Natural killer cell treated with Interleukin-12 subunit alpha and Interleukin-12 subunit beta and Interleukin-15 and Interleukin-18, amount 100 ng/mL, for 72 hours (primary cell): ENCODE results near the gene NRF1. TPM values are rescaled to one million over a fixed set of nuclear protein-coding genes. Genes with fewer than 3 reads are reported as not detected.
A peak's percentile ranks its signal among the peaks of the same experiment; 100 is the strongest.

Source experiments
- ATAC-seq, 2 donors: fragments of 150-1000 bp; cut with Tn5 transposase in 1 of 2; sonication (Bioruptor Pico), chemical (Tn5 transposase) in 1 of 2; 2 replicates each; pipeline ENCODE4 v1.10.0; 2021
- DNase-seq: peaks from one replicate; pipeline ENCODE4 v3.0.0; 2022; ENCODE audit warnings: low spot score
- H3K27ac Mint-ChIP-seq, 2 donors: 1 replicate in 1 of 2; 2 replicates in 1 of 2; pipeline ENCODE4 v1.8.0; 2022; ENCODE audit warnings: mixed read lengths in 2 of 2, mild to moderate bottlenecking in 1 of 2, moderate library complexity in 1 of 2
- H3K27me3 Mint-ChIP-seq, 2 donors: 1 replicate in 1 of 2; 2 replicates in 1 of 2; pipeline ENCODE4 v1.8.0; 2022; ENCODE audit warnings: mixed read lengths in 2 of 2
- H3K36me3 Mint-ChIP-seq: one replicate; pipeline ENCODE4 v1.8.0; 2022; ENCODE audit warnings: mixed read lengths
- H3K4me1 Mint-ChIP-seq, 2 donors: 1 replicate in 1 of 2; 2 replicates in 1 of 2; pipeline ENCODE4 v1.8.0; 2022; ENCODE audit warnings: low read depth in 2 of 2, mixed read lengths in 2 of 2, mild to moderate bottlenecking in 1 of 2
- H3K4me3 Mint-ChIP-seq: one replicate; pipeline ENCODE4 v1.8.0; 2022; ENCODE audit warnings: mixed read lengths
- H3K9me3 Mint-ChIP-seq: 2 replicates; pipeline ENCODE4 v1.8.0; 2022; ENCODE audit warnings: mixed read lengths
- total RNA-seq, 2 donors: library from RNA; stranded (reverse); gene quantifications; one replicate each; pipeline ENCODE4 v1.2.3, GENCODE V29; 2022

Gene NRF1
- total RNA-seq, 2 donors from 2014 or later, result 27.6 to 31.9 TPM

DNA sequence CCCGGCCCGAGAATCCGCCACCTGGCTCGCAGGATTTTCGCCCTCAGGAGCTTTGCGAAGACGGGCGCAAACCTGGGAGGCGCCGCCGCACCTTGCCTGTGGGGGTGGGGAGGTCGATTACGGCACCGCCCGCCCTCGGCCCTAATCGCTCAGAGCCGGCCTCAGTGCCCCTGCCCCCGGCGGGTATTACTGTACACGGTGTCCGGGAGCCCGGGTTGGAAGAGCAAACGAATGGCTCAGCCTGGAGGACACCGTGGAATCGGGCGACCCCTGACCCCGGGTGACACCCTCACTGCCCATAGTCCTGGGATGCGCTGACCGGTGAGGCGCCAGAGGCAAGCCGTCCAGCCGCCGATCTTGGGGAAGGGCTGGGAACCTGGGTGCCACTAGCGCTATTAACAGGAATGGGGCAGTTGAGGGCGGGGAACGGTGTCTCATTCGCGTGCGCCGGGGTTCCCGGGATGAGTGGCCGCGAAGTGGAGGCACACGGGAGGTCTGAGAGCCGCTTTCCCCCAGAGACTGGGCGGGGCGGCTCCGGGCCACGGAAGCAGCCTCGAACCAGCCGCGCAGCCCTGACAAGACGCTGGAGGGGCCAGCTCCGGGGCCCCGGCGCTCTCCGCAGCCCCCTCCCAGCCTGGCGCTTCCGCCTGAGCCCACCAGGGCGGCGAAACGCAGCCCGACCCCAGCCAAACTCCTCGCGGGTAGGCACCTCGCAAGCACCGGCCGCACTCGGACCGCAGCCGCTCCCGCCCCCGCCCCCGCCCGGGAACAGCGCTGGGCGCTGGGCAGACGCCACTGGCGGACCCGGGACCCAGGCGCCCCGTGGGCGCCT is 167.5 kb downstream of the NRF1 start:
- Mint-ChIP-seq H3K9me3 (no peaks in the 10 kb centered on the region), H3K4me3 (peak overlapping the region; percentile 53), H3K27ac (no peak overlapping the region), H3K36me3 (no peaks in the 10 kb centered on the region), H3K4me1 (peaks cover 19 to 21% of the 10 kb centered on the region in 2 donors), H3K27me3 (peaks cover 24 to 35% of the 10 kb centered on the region in 2 donors)
- peak in 1 of 2 donors; percentile 3 for ATAC-seq
- no peak for DNase-seq

DNA sequence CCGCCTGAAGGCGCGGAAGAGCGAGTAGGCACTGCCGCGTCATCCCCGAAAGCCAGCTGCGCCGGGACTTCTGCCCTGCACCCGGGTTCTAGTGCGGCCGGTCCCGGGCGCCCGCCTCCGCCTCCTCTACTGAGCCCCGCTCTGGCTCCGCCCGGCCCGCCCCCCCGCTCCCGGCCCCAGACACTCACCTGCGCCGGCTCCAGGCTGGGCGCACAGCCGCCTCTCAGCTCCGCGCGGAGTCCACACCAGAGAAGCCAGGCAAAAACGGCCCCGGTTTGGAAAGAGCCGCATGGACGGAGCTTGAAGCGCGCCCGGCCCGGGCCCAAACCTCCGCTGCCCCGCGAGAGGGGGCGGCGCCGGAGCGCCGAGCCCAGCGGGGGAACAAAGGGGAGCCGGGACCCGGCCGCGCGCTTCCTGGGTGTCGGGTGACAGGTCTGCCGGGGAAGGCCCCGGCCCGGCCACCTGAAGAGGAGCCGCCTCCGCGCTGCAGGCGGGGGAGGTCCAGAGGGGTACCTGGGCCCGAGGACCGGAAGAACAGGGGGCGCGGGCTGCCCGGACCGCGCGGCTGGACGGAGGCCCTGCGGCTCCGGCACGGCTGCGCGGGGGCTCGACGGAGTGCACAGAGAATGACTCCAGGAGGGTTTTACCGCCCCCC is 168.2 kb downstream of the NRF1 start:
- peaks cover 24 to 35% of the 10 kb centered on the region in 2 donors for H3K27me3 Mint-ChIP-seq
- H3K27ac Mint-ChIP-seq, result no peak overlapping the region
- H3K4me1 Mint-ChIP-seq, result peaks cover 19 to 21% of the 10 kb centered on the region in 2 donors
- H3K36me3 Mint-ChIP-seq, result no peaks in the 10 kb centered on the region
- DNase-seq (no peak), ATAC-seq (peak; percentile 29 to 37)
- H3K4me3 Mint-ChIP-seq, result no peak overlapping the region
- no peaks in the 10 kb centered on the region for H3K9me3 Mint-ChIP-seq

DNA sequence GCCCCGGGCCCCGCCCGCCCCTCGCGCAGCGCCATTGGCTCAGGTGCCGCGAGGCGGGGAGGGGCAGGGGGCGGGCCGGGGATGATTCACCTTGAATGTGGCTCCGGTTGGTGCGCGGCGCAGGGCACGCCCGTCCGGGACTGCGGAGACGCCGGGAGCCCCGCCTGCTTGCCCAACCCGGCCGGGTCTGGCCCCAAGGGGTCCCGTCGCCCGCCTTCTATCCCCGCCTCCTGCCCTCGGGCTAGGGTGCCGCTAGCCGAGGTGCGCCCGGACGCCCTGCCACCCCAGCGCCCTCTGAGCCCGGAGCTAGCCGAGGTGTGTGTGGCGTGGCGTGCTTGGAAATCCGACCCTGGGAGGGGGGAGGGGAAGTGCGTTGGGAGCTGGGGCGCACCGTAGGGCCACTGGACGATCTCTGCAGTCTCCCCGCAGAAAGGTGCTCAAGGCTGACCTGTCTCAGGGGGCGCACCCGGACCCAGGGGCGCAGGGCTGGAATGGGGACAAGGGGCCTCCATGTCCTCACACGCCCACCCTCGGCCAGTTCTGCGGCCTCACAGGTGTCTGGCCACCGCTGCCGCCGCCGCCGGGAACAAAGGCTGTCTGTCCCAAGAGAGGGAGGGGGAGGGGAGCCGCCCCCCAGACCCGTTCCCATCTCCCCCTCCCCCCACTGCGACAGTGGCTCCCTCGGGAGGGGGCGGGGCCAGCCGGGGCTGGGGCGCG is 168.9 kb downstream of the NRF1 start:
- H3K4me3 Mint-ChIP-seq, result peak overlapping the region; percentile 51
- no peaks in the 10 kb centered on the region for H3K9me3 Mint-ChIP-seq
- ATAC-seq, result peak; percentile 54 to 75
- no peaks in the 10 kb centered on the region for H3K36me3 Mint-ChIP-seq
- H3K27me3 Mint-ChIP-seq, result peaks cover 29 to 37% of the 10 kb centered on the region in 2 donors
- DNase-seq, result no peak
- H3K27ac Mint-ChIP-seq, result no peak overlapping the region
- H3K4me1 Mint-ChIP-seq, result peaks cover 22 to 25% of the 10 kb centered on the region in 2 donors

DNA sequence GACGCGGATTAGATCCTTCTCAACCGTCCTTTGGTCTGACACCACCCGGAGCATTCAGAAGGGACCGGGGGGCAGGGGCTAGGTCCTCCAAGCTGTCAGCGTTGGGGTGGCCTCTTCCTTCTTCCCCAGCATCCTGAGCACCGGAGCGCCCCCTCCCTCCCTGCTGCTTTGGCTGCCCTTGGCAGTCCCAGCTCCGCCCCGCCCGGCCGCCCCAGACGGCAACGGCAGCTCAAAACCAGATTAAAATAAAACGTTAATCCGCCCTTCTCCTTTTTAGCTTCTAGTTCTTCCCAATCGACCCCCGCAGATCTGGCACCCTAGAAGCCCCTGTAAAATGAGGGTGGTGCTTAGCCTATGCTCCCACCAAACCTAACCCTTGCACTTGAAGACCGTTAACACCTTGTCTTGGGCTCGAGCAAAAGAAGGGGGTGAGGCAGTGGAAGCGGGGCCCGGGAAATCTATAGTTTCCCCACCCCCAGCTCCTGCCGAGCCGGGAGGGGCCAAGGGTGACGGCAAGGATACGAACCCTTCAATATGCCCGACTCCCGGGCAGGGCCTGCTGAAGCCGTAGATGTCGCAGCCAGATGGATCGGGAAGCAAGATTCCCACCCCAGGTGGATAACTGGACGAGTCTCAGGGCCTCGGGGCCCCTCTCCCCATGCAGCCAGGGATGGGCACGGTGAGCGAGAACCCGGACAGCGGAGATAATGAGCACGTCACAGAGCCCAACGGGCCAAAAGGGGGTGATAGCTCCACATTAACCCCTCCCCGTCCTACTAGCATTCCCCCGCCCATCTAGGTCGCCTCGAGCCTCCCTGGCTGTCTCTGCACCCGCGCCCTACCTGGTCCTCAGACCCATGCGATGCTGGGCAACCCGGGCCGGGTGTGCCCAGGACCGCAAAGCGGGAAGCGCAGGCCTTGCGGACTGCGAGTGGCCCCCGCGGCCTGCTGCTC is 169.7 kb downstream of the NRF1 start:
- Mint-ChIP-seq H3K9me3 (no peaks in the 10 kb centered on the region), H3K36me3 (no peaks in the 10 kb centered on the region), H3K4me1 (peaks cover 28% of the 10 kb centered on the region in 2 donors), H3K27ac (no peak overlapping the region), H3K4me3 (peak overlapping the region; percentile 78), H3K27me3 (peaks cover 37 to 41% of the 10 kb centered on the region in 2 donors)
- DNase-seq (no peak), ATAC-seq (no peak)

DNA sequence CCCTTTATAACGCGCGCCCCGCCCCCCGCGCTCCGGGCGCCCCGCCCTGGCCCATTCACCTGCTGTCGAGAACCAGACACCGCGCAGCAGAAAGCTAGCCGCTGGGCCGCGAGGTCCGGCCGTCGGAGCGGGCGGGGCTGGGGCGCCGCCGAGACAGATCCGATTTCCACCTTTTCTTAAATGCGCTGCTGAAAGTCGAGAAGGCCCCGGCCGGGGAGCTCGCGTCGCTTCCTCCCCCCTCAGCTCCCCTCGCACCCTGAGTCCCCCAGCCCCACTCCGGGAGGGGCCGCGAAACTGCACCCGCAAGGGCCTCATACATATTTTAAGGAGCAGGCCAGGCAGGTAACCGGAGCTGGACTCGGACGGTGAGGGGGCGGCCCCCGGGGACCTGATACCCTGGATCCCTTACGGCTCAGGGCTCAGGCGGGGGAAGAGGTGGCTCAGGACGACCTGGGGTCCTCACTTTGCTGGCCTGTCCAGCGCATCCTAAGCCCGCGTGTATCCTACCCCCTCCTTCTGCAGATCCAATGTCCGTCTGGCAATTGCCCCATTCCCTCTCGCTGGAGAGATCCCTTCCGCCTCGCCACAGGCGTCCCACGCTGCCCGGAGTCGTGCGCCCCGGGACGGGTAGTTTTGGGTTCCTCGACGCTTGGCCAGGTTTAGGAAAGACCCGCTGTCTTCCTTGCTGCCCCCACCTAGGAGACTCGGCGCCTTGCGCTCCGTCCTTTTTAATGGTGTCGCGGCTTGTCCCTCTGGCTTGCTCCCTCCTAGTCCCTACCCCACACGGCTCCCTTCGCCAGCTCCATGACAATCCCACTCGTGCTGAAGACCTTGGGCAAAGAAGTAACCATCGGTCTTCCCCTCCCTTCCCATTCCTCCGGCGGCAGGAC is 170.7 kb downstream of the NRF1 start:
- ATAC-seq (no peak), DNase-seq (no peak)
- no peaks in the 10 kb centered on the region for H3K36me3 Mint-ChIP-seq
- peak overlapping the region; percentile 62 for H3K4me3 Mint-ChIP-seq
- peaks cover 43 to 45% of the 10 kb centered on the region in 2 donors for H3K27me3 Mint-ChIP-seq
- no peaks in the 10 kb centered on the region for H3K9me3 Mint-ChIP-seq
- H3K27ac Mint-ChIP-seq, result no peak overlapping the region
- H3K4me1 Mint-ChIP-seq, result peaks cover 28% of the 10 kb centered on the region in 2 donors

DNA sequence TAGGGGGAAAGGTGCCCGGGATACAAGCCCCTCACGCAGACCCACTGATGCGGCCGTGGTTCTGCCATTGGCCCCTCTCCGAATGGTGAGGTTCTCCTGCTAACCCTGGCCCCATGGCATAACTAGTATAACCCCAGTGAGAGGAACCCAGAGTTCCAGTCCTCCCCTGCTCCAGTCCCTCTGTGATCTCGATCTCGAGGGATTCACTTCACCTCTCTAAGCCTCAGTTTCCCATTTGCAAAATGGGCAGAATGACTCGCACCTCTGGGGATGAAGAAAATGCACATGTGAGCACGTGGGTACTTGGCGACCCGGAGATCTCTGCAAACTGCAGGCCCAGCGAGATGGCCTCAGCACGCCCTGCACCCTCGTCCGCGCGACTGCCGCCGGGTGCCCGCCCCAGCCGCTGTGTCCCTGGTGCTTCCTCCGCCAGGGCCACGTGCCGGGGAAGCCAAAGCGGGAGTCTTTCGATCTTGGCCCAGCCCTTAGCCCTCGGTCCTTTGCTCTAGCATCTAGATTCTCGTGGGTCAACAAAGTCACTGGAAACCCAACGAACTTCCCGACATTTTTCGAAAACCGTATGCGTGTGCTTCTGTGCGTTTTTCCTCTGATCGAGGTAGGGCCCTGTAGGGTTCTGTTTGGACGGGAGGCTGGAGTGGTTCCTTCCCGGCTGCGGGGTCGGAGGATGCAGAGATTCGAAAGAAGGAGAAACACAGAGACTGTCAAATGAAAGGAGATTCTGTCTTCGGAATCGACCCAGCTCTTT is 171.5 kb downstream of the NRF1 start:
- H3K27ac Mint-ChIP-seq, result no peak overlapping the region
- ATAC-seq, result no peak

DNA sequence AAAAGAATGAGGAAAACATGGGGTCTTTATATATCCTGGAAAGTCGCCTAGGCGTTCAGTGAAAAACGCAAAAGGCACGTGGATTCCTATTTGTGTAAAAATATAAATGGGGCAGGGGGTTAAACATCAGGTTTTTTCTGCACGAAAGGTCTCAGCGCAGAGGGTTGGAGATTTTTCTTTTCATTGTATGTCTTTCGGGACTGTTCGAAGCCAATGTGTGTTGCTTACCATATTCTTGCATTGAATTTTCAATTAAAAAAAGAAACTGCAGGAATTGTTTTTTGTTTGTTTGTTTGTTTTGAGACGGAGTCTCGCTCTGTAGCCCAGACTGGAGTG is 172.0 kb downstream of the NRF1 start:
- H3K9me3 Mint-ChIP-seq, result no peaks in the 10 kb centered on the region
- peaks cover 28% of the 10 kb centered on the region in 2 donors for H3K4me1 Mint-ChIP-seq
- ATAC-seq, result no peak
- no peak for DNase-seq
- H3K27ac Mint-ChIP-seq, result no peak overlapping the region
- peaks cover 42 to 43% of the 10 kb centered on the region in 2 donors for H3K27me3 Mint-ChIP-seq
- no peak overlapping the region for H3K4me3 Mint-ChIP-seq
- H3K36me3 Mint-ChIP-seq, result no peaks in the 10 kb centered on the region

More for the DNA sequence above, 171.5 kb downstream of the NRF1 start:
- H3K36me3 Mint-ChIP-seq, result no peaks in the 10 kb centered on the region
- DNase-seq, result no peak
- H3K4me3 Mint-ChIP-seq, result peak overlapping the region; percentile 62
- no peaks in the 10 kb centered on the region for H3K9me3 Mint-ChIP-seq
- H3K27me3 Mint-ChIP-seq, result peaks cover 42 to 43% of the 10 kb centered on the region in 2 donors
- H3K4me1 Mint-ChIP-seq, result peaks cover 28% of the 10 kb centered on the region in 2 donors

DNA sequence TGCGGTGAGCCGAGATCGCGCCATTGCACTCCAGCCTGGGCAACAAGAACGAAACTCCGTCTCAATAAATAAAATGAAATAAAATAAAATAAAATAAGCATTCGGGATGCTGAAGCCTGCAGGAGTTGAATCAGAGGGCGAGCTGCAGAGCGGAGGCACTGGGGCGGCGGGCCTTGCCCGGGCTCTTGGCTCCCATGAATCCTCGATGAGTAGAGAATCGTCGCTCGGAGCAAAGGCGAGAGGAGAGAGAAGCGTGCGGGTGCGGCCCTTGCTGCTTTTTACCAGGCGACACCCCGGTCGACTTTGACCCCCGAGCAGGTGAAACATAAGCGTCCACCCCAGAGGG is 172.9 kb downstream of the NRF1 start:
- no peak for ATAC-seq

DNA sequence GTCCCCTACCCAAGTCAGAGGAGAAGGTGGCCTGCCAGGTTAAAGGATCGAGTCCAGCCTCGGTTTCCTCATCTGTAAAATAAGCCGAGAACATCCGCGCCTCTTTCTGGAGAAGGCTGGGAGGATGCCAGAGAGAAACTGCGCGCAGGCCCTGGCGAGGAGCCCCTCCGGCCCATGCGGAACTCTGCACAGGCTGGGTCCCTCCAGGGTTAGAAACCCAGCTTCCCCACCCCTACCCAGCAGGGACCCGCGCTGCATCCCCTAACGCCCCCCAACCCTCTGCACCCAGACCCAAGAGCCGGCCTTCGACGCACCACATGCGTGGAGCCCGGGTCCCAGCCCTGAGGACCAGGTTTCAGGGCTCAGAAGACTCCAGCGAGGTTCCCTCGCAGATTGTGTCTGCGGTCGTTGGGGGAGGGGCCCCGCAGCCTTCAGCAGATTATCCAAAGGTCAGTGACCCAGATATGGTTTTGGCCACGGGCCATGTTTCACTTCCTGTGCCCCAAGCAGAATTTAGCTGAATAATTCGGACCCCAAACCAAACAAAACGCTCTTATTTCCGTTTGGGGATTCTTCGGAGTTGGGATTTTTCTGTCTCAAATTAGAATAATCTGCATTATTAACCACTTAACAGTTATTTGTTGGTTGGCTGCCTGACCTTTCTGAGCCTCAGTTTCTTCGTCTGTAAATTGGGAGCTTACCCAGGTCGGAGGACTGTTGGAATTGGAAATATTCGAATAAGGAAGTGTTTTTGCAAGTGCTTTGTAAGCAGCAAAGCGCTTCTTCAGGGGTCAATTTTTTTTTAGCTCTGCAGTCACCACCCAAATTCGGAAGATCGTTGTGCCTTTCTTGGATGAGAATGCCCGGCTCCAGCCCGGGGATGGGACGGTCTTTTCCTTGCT is 173.5 kb downstream of the NRF1 start:
- peaks cover 28% of the 10 kb centered on the region in 2 donors for H3K4me1 Mint-ChIP-seq
- H3K36me3 Mint-ChIP-seq, result no peaks in the 10 kb centered on the region
- peaks cover 46 to 53% of the 10 kb centered on the region in 2 donors for H3K27me3 Mint-ChIP-seq
- peak overlapping the region; percentile 57 for H3K4me3 Mint-ChIP-seq
- H3K9me3 Mint-ChIP-seq, result no peaks in the 10 kb centered on the region
- no peak for ATAC-seq
- no peak for DNase-seq
- H3K27ac Mint-ChIP-seq, result no peak overlapping the region

More for the DNA sequence above, 172.9 kb downstream of the NRF1 start:
- Mint-ChIP-seq H3K27ac (no peak overlapping the region), H3K4me1 (peaks cover 28% of the 10 kb centered on the region in 2 donors), H3K4me3 (no peak overlapping the region), H3K36me3 (no peaks in the 10 kb centered on the region), H3K9me3 (no peaks in the 10 kb centered on the region), H3K27me3 (peaks cover 43 to 47% of the 10 kb centered on the region in 2 donors)
- no peak for DNase-seq

DNA sequence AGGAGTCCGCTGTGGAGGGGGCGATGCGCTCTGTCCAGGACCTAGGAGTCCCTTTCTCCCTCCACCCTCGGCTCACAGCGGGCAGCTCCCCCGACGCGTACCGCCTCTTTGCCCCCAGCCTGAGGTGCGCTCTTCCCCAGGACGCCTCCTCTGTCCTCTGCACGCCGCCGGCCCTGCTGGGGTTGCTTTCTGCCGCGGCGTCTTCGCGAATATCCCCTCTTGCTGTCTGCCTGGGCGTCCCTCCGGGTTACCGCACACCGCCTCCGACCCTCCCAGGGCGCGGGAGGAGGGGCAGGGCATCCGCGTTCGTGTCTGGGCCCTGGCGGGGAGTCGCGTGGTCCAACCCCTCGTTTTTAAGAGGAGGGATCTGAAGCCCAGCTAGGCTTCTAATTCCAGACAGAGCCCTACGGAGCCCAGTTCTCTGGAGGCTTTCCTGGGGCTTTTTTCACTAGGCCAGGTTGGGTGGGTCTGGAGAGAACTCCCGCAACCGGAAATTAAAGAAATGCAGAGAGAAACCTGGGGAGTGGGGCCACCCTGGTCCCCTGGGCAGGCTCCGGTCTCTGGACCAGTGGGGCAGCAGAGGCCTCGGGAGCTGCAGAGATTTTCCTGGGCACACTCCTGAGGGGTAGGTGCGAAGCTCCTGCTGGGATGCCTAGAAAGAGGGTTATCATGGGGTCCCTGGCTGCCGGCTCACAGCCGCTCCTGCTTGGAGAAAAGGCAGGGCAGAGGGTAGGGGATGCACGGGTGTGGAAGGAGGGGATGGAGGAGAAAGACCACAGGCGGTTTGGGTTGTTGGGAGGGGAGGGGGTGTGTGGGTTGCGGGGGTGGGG is 174.4 kb downstream of the NRF1 start:
- DNase-seq (no peak), ATAC-seq (peak in 1 of 2 donors; percentile 8)
- no peaks in the 10 kb centered on the region for H3K36me3 Mint-ChIP-seq
- H3K27me3 Mint-ChIP-seq, result peaks cover 49 to 53% of the 10 kb centered on the region in 2 donors
- peaks cover 27 to 28% of the 10 kb centered on the region in 2 donors for H3K4me1 Mint-ChIP-seq
- H3K9me3 Mint-ChIP-seq, result no peaks in the 10 kb centered on the region
- H3K27ac Mint-ChIP-seq, result no peak overlapping the region
- peak overlapping the region; percentile 57 for H3K4me3 Mint-ChIP-seq
